Activated CD8-positive, alpha-beta T cell treated with anti-CD3 and anti-CD28 coated beads, Interleukin-2, amount 10 ng/mL, durations not matched to agents 7 days and 5 days (primary cell): ENCODE results near the gene SCN3B. TPM values are rescaled to one million over a fixed set of nuclear protein-coding genes. Genes with fewer than 3 reads are reported as not detected.
A peak's percentile ranks its signal among the peaks of the same experiment; 100 is the strongest.

Experiments used
- ATAC-seq: fragments of 150-1000 bp; cut with Tn5 transposase; one replicate; pipeline ENCODE4 v1.10.0; 2021; ENCODE audit warnings: moderate library complexity
- CTCF ChIA-PET: fragments of 350-600 bp; sonication (Branson Sonifier 250); formaldehyde crosslinking; loops from one replicate; lab custom pipeline; 2021; ENCODE audit warnings: antibody characterized with exemption; lab: Charles Lee
- POLR2A ChIA-PET: fragments of 350-600 bp; sonication (Branson Sonifier 250); formaldehyde crosslinking; loops from one replicate; lab custom pipeline; 2021; ENCODE audit warnings: antibody characterized with exemption; lab: Charles Lee
- DNase-seq: peaks from one replicate; pipeline ENCODE4 v3.0.0-alpha.2; 2020
- H3K27ac Mint-ChIP-seq: one replicate; pipeline ENCODE4 v1.8.0; 2021; ENCODE audit warnings: mild to moderate bottlenecking, mixed read lengths
- H3K27me3 Mint-ChIP-seq: one replicate; pipeline ENCODE4 v1.8.0; 2021; ENCODE audit warnings: low read depth, mixed read lengths
- H3K36me3 Mint-ChIP-seq: one replicate; pipeline ENCODE4 v1.8.0; 2021; ENCODE audit warnings: low read depth, mixed read lengths
- H3K4me1 Mint-ChIP-seq: one replicate; pipeline ENCODE4 v1.8.0; 2021; ENCODE audit warnings: low read depth, mixed read lengths
- H3K4me3 Mint-ChIP-seq: one replicate; pipeline ENCODE4 v1.8.0; 2021; ENCODE audit warnings: mild to moderate bottlenecking, mixed read lengths
- H3K9me3 Mint-ChIP-seq: one replicate; pipeline ENCODE4 v1.8.0; 2022; ENCODE audit warnings: mixed read lengths; ENCODE audit not compliant: insufficient read depth
- total RNA-seq, 2 experiments: library from RNA; stranded (reverse); gene quantifications; one replicate each; pipeline ENCODE4 v1.2.3, GENCODE V29; 2021

The SCN3B gene
- total RNA-seq, 2 experiments from 2014 or later = not detected

- ATAC-seq = no peak
- CTCF ChIA-PET = interaction anchor here (1.4 kb wide), 1 partner anchor 177 kb away, joined by 3 read pairs; no protein-coding TSS in a partner anchor
- no peaks in the 10 kb centered on the region for H3K9me3 Mint-ChIP-seq
- H3K27ac Mint-ChIP-seq = no peak overlapping the region
- DNase-seq = no peak
- H3K36me3 Mint-ChIP-seq = no peaks in the 10 kb centered on the region
- POLR2A ChIA-PET = no interaction called here
- H3K4me3 Mint-ChIP-seq = no peak overlapping the region
- no peaks in the 10 kb centered on the region for H3K27me3 Mint-ChIP-seq
- peaks cover 4% of the 10 kb centered on the region for H3K4me1 Mint-ChIP-seq
Measured at GRCh38 chr11:123584737-123585136, 69.7 kb downstream of the SCN3B start.

GRCh38 chr11:123584186-123584585 lies 70.2 kb downstream of the SCN3B start:
- no peak for ATAC-seq
- ChIA-PET CTCF (interaction anchor here (1.4 kb wide), 1 partner anchor 177 kb away, joined by 3 read pairs; no protein-coding TSS in a partner anchor), POLR2A (no interaction called here)
- DNase-seq = no peak
- Mint-ChIP-seq H3K27ac (no peak overlapping the region), H3K9me3 (no peaks in the 10 kb centered on the region), H3K4me3 (no peak overlapping the region), H3K27me3 (no peaks in the 10 kb centered on the region), H3K36me3 (no peaks in the 10 kb centered on the region), H3K4me1 (peaks cover 4% of the 10 kb centered on the region)

- H3K27ac Mint-ChIP-seq = no peak overlapping the region
- POLR2A ChIA-PET = no interaction called here
Measured at GRCh38 chr11:123582992-123583504, 71.4 kb downstream of the SCN3B start.

GRCh38 chr11:123581651-123582399 lies 72.6 kb downstream of the SCN3B start:
- Mint-ChIP-seq H3K27ac (no peak overlapping the region), H3K9me3 (no peaks in the 10 kb centered on the region), H3K27me3 (no peaks in the 10 kb centered on the region), H3K4me1 (peaks cover 8% of the 10 kb centered on the region), H3K36me3 (no peaks in the 10 kb centered on the region), H3K4me3 (no peak overlapping the region)
- POLR2A ChIA-PET = no interaction called here
- ATAC-seq (no peak), DNase-seq (no peak)
- CTCF ChIA-PET = interaction anchor here (0.6 to 3.3 kb wide), 4 partner anchors 18 to 132 kb away, joined by 3 to 24 read pairs (median 3); no protein-coding TSS in a partner anchor

More at GRCh38 chr11:123582992-123583504, 71.4 kb downstream of the SCN3B start:
- CTCF ChIA-PET = no interaction called here
- Mint-ChIP-seq H3K4me3 (no peak overlapping the region), H3K27me3 (no peaks in the 10 kb centered on the region), H3K36me3 (no peaks in the 10 kb centered on the region), H3K4me1 (peaks cover 4% of the 10 kb centered on the region), H3K9me3 (no peaks in the 10 kb centered on the region)
- ATAC-seq = no peak
- DNase-seq = no peak

- Mint-ChIP-seq H3K4me1 (peaks cover 15% of the 10 kb centered on the region), H3K27me3 (no peaks in the 10 kb centered on the region), H3K9me3 (no peaks in the 10 kb centered on the region), H3K27ac (no peak overlapping the region), H3K36me3 (no peaks in the 10 kb centered on the region), H3K4me3 (no peak overlapping the region)
- ChIA-PET POLR2A (no interaction called here), CTCF (interaction anchor here (0.6 to 3.3 kb wide), 24 partner anchors 9 to 326 kb away, joined by 3 to 24 read pairs (median 4); partner anchors contain the start of gene SCN3B)
- peak; percentile 77 for DNase-seq
- ATAC-seq = peak; percentile 86
Measured at GRCh38 chr11:123580557-123581275, 73.7 kb downstream of the SCN3B start.

- Mint-ChIP-seq H3K4me3 (no peak overlapping the region), H3K9me3 (no peaks in the 10 kb centered on the region), H3K27me3 (no peaks in the 10 kb centered on the region), H3K27ac (no peak overlapping the region), H3K4me1 (peaks cover 15% of the 10 kb centered on the region), H3K36me3 (no peaks in the 10 kb centered on the region)
- no peak for DNase-seq
- POLR2A ChIA-PET = no interaction called here
- CTCF ChIA-PET = interaction anchor here (0.6 to 3.3 kb wide), 21 partner anchors 9 to 173 kb away, joined by 3 to 24 read pairs (median 4); partner anchors contain the start of gene SCN3B
- no peak for ATAC-seq
Measured at GRCh38 chr11:123580137-123580536, 74.3 kb downstream of the SCN3B start.

- Mint-ChIP-seq H3K4me3 (no peak overlapping the region), H3K27ac (no peak overlapping the region), H3K27me3 (peaks cover 3% of the 10 kb centered on the region), H3K36me3 (no peaks in the 10 kb centered on the region), H3K9me3 (no peaks in the 10 kb centered on the region), H3K4me1 (peaks cover 15% of the 10 kb centered on the region)
- DNase-seq (no peak), ATAC-seq (no peak)
- CTCF ChIA-PET = interaction anchor here (1.2 to 3.3 kb wide), 7 partner anchors 12 to 172 kb away, joined by 3 to 24 read pairs (median 6); partner anchors contain the start of gene SCN3B
- POLR2A ChIA-PET = no interaction called here
Measured at GRCh38 chr11:123579482-123579812, 75.0 kb downstream of the SCN3B start.

Other genes with a start within 250 kb of the SCN3B start
- gene GRAMD1B, start 224.4 kb downstream of the SCN3B start, total RNA-seq = 10 to 100 TPM; 22.8 to 26.0 TPM
- gene ZNF202, start 87.0 kb upstream of the SCN3B start, total RNA-seq = 10 to 100 TPM; 13.6 to 13.8 TPM
- not detected for gene OR6X1, start 99.9 kb upstream of the SCN3B start, total RNA-seq
- not detected for gene OR6M1, start 151.7 kb upstream of the SCN3B start, total RNA-seq
- gene TMEM225, start 231.0 kb upstream of the SCN3B start, total RNA-seq = not detected
- gene OR8D4, start 247.5 kb upstream of the SCN3B start, total RNA-seq = not detected